GM12891 (cell line): Measurements from ENCODE around the gene ASTN2.

Experiments used
- PAX5 ChIP-seq: IDR thresholded peaks from 2 replicates; pipeline ENCODE4 v1.6.1; 2011; ENCODE audit warnings: low read length, moderate library complexity, mild to moderate bottlenecking; ENCODE audit not compliant: insufficient read depth, severe bottlenecking
- POLR2A ChIP-seq: IDR thresholded peaks from 2 replicates; pipeline ENCODE4 v1.6.1; 2011; ENCODE audit warnings: low read depth, low read length, control low read depth
- POLR2AphosphoS5 ChIP-seq: IDR thresholded peaks from 2 replicates; pipeline ENCODE4 v1.6.1; 2011; ENCODE audit warnings: low read depth, low read length, control low read depth
- POU2F2 ChIP-seq: IDR thresholded peaks from 2 replicates; pipeline ENCODE4 v1.6.1; 2011; ENCODE audit warnings: low read depth, mild to moderate bottlenecking, control low read depth, low read length, moderate library complexity
- SPI1 ChIP-seq: IDR thresholded peaks from 2 replicates; pipeline ENCODE4 v1.6.1; 2011; ENCODE audit warnings: low read depth, low read length, control low read depth
- TAF1 ChIP-seq: IDR thresholded peaks from 2 replicates; pipeline ENCODE4 v1.6.1; 2011; ENCODE audit warnings: low read depth, low read length, control low read depth

GRCh38 chr9:116767219-116767618 lies 647.6 kb downstream of the ASTN2 start:
- TF ChIP-seq POLR2A (no peak), POLR2AphosphoS5 (no peak), PAX5 (no peak), POU2F2 (no peak), SPI1 (no peak), TAF1 (no peak)
